ENCODE measurements around the gene ARFGAP1.

DNA sequence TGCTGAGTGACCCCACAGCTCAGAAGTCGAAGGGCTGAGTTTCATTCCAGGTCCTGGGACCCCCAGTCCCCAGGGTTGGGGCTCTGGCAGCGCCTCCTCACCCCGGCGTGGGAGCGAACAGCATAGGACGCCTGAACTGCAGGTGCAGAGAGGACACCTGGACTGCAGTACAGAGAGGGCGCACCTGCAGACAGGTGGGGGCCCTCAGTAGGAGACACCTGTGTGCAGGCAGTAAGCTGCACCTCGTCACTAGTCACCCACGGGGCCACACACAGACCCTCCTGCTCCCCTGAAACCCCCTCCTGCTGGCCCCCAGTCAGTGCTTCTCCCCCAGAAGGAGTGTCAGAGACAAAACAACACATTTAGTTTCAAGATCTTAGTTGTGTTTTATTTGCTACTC lies 9.8 kb upstream of the ARFGAP1 start:
- TF ChIP-seq ZFP36 (IDR thresholded peaks at IDR 0.05; ENCODE audit: borderline replicate concordance, partially characterized antibody), result no peak
- TF ChIP-seq, protein P1, sequence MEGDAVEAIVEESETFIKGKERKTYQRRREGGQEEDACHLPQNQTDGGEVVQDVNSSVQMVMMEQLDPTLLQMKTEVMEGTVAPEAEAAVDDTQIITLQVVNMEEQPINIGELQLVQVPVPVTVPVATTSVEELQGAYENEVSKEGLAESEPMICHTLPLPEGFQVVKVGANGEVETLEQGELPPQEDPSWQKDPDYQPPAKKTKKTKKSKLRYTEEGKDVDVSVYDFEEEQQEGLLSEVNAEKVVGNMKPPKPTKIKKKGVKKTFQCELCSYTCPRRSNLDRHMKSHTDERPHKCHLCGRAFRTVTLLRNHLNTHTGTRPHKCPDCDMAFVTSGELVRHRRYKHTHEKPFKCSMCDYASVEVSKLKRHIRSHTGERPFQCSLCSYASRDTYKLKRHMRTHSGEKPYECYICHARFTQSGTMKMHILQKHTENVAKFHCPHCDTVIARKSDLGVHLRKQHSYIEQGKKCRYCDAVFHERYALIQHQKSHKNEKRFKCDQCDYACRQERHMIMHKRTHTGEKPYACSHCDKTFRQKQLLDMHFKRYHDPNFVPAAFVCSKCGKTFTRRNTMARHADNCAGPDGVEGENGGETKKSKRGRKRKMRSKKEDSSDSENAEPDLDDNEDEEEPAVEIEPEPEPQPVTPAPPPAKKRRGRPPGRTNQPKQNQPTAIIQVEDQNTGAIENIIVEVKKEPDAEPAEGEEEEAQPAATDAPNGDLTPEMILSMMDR (IDR thresholded peaks at IDR 0.05), result no peak
- no peak for TF ChIP-seq MAFK (IDR thresholded peaks at IDR 0.05; ENCODE audit: partially characterized antibody)
- no peak for TF ChIP-seq RFX5 (IDR thresholded peaks at IDR 0.05)
- no peak for TF ChIP-seq CHD4 (IDR thresholded peaks at IDR 0.05; ENCODE audit: borderline replicate concordance)
- TF ChIP-seq, protein P2, sequence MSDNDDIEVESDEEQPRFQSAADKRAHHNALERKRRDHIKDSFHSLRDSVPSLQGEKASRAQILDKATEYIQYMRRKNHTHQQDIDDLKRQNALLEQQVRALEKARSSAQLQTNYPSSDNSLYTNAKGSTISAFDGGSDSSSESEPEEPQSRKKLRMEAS (IDR thresholded peaks at IDR 0.05), result no peak
- no peak for TF ChIP-seq POLR2A (IDR thresholded peaks at IDR 0.05; ENCODE audit: low read length)
- TF ChIP-seq, protein P3, sequence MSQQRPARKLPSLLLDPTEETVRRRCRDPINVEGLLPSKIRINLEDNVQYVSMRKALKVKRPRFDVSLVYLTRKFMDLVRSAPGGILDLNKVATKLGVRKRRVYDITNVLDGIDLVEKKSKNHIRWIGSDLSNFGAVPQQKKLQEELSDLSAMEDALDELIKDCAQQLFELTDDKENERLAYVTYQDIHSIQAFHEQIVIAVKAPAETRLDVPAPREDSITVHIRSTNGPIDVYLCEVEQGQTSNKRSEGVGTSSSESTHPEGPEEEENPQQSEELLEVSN (IDR thresholded peaks at IDR 0.05; ENCODE audit: borderline replicate concordance, low read depth), result no peak
- no peak for TF ChIP-seq CHD2 (IDR thresholded peaks at IDR 0.05; ENCODE audit: low read length, partially characterized antibody)
